ENCODE measurements around the gene CHCHD10. TPM values are rescaled to one million over a fixed set of nuclear protein-coding genes. Genes with fewer than 3 reads are reported as not detected.

CHCHD10 gene
- total and polyA plus RNA-seq, 2 of the 4 experiments (the other 2 are of a cell fraction): 2.2 to 11.2 TPM

- peak overlapping the region; percentile 73 to 86 for H4K8ac ChIP-seq (ENCODE audit: low read depth in 2 of 2, low read length in 2 of 2)
- peaks cover 39% of the 10 kb centered on the region for H4K20me1 ChIP-seq (ENCODE audit: insufficient read depth, low read length)
- peak overlapping the region; percentile 68 for H3K4me2 ChIP-seq (ENCODE audit: low read depth, low read length)
- peak overlapping the region; percentile 76 for H3K4me3 ChIP-seq (ENCODE audit: insufficient read depth, low read depth, low read length)
- H3K27ac ChIP-seq (ENCODE audit: insufficient read depth, low read length): peak overlapping the region; percentile 70
- peak overlapping the region; percentile 92 for H4K91ac ChIP-seq (ENCODE audit: insufficient read depth, low read depth, low read length)
- in situ Hi-C loops (cut with MboI; ENCODE audit: low sequenced_read_pairs): no loop called here
- intact Hi-C loops (cut with micrococcal nuclease): no loop called here
- peak overlapping the region; percentile 3; the same call in 1 of the 2 replicates for H3K18ac ChIP-seq (ENCODE audit: low read depth, low read length)
- peak overlapping the region; percentile 25; the same call in 2 of the 3 replicates for H2BK15ac ChIP-seq (ENCODE audit: low read depth, low read length)
- peak overlapping the region; percentile 96 for H2AFZ ChIP-seq (replicated peaks; ENCODE audit: low read length, poor library complexity)
- 0 out of 2 replicates have a peak, but pooled peaks cover 3% of the 10 kb centered on the region for H3K36me3 ChIP-seq (ENCODE audit: control insufficient read depth, insufficient read depth, low read length)
- ATAC-seq (ENCODE audit: low read depth) (no peak), DNase-seq (no peak)
- peaks cover 27% of the 10 kb centered on the region for H3K4me1 ChIP-seq (ENCODE audit: control insufficient read depth, insufficient read depth, low read length)
- H3K79me1 ChIP-seq (ENCODE audit: low read depth in 1 of 2, low read length in 2 of 2): peaks cover 21 to 41% of the 10 kb centered on the region in 2 experiments
- dilution Hi-C loops (cut with HindIII; ENCODE audit: low sequenced_read_pairs, unreplicated experiment): no loop called here
- peak overlapping the region; percentile 95 for H2AK9ac ChIP-seq (replicated peaks; ENCODE audit: low read depth, low read length, poor library complexity)
- ChIA-PET POLR2A (ENCODE audit: unreplicated experiment) (interaction anchor here (0.9 kb wide), 1 partner anchor 128 kb away, joined by 3 read pairs; no protein-coding TSS in a partner anchor), CTCF (interaction anchor here (0.7 kb wide), 1 partner anchor 16 kb away, joined by 3 read pairs; no protein-coding TSS in a partner anchor)
- H3K14ac ChIP-seq (replicated peaks; ENCODE audit: low read depth, low read length): peak overlapping the region; percentile 41
- peak overlapping the region; percentile 62; the same call in 1 of the 2 replicates for H2BK20ac ChIP-seq (ENCODE audit: low read depth, low read length)
- H2AK5ac ChIP-seq (ENCODE audit: low read depth, low read length): peak overlapping the region; percentile 82
- peak overlapping the region; percentile 56 for H3K9ac ChIP-seq (ENCODE audit: low read depth, low read length)
- peak overlapping the region; percentile 53 for H2BK5ac ChIP-seq (ENCODE audit: low read depth, low read length, poor library complexity, severe bottlenecking)
- H3K23ac ChIP-seq (ENCODE audit: low read depth, low read length): peak overlapping the region; percentile 28; the same call in 1 of the 2 replicates
- H3K27me3 ChIP-seq (ENCODE audit: control insufficient read depth, insufficient read depth, low read length): no peaks in the 10 kb centered on the region
- H3K56ac ChIP-seq (ENCODE audit: extremely low read depth, insufficient read depth, low read length): 0 out of 2 replicates have a peak overlapping the region, but pooled peaks have one; percentile 33
- TF ChIP-seq RAD21 (IDR thresholded peaks at IDR 0.05; ENCODE audit: low read length) (no peak), MXI1 (IDR thresholded peaks at IDR 0.05; ENCODE audit: borderline replicate concordance, low read depth, low read length) (no peak), MAZ (IDR thresholded peaks at IDR 0.05; ENCODE audit: borderline replicate concordance, low read depth, low read length) (no peak), NFE2L2 (IDR thresholded peaks at IDR 0.05; ENCODE audit: low read depth, low read length) (no peak), CEBPB (IDR thresholded peaks at IDR 0.05; ENCODE audit: low read depth, low read length) (no peak), FOS (IDR thresholded peaks at IDR 0.05; ENCODE audit: low read depth, low read length) (no peak)
- TF ChIP-seq, protein P1, sequence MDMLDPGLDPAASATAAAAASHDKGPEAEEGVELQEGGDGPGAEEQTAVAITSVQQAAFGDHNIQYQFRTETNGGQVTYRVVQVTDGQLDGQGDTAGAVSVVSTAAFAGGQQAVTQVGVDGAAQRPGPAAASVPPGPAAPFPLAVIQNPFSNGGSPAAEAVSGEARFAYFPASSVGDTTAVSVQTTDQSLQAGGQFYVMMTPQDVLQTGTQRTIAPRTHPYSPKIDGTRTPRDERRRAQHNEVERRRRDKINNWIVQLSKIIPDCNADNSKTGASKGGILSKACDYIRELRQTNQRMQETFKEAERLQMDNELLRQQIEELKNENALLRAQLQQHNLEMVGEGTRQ (IDR thresholded peaks at IDR 0.05; ENCODE audit: low read depth, low read length): no peak
- WGBS, 2 experiments (ENCODE audit: extremely low coverage in 2 of 2, insufficient read length in 1 of 2): no CpG with 5 or more reads among the region's 9 CpGs
- peak overlapping the region; percentile 86 for H4K5ac ChIP-seq (ENCODE audit: low read depth, low read length)
- peak overlapping the region; percentile 96 for H3K4ac ChIP-seq (ENCODE audit: low read depth, low read length)
- H3K9me3 ChIP-seq (ENCODE audit: control insufficient read depth, insufficient read depth, low read length): no peaks in the 10 kb centered on the region
- BruUV-seq (replicated peaks): no TSS peak
- H2BK120ac ChIP-seq (ENCODE audit: low read depth, low read length): peak overlapping the region; percentile 78
- H3K9me1 ChIP-seq (ENCODE audit: insufficient read depth, low read length): peaks cover 18% of the 10 kb centered on the region
Observed at GRCh38 chr22:23786261-23786710, 18.5 kb upstream of the CHCHD10 start.

All from IMR-90 (cell line).